Stimulated activated CD4-positive, alpha-beta T cell treated with anti-CD3 and anti-CD28 coated beads, Interleukin-4, amount 100 ng/mL, for 48 hours (primary cell): ENCODE results near the gene NSD2.
A peak's percentile ranks its signal among the peaks of the same experiment; 100 is the strongest.
"Not testable (repeated sequence)": the region's sequence is repeated elsewhere in the genome, so short reads cannot be mapped to it uniquely, and the experiment has no call there.

ENCODE experiments used
- DNase-seq, 2 donors: peaks; one replicate each; pipeline ENCODE4 v3.0.0-alpha.2; 2020; ENCODE audit warnings: low read depth in 2 of 2

Gene NSD2

DNA sequence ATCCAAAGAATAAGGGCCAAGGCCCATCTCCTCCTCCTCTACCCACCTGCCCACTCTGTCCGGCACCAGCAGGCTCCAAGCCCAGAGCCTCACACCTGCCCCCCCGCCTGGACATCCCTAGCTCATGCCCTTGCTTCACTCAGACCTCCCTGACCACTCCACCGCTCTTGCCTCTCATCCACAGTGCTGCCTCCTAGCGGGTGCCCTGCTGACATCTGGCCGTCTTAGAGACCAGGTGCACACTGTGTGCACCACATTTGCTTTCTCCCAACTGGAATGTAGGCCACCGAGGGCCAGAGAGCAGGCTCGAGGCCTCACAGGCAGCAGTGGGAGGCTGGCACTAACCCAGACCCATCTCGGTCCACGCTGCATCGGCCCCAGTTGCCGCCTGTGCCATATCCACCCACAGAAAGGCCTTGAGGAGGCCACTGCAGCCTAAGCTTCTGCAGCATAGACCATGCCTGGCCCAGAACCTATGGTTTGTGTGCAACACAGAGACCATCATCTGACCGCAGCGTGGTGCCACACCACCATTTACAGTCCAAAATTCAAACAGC lies 28.8 kb upstream of the NSD2 start:
- no peak for DNase-seq

DNA sequence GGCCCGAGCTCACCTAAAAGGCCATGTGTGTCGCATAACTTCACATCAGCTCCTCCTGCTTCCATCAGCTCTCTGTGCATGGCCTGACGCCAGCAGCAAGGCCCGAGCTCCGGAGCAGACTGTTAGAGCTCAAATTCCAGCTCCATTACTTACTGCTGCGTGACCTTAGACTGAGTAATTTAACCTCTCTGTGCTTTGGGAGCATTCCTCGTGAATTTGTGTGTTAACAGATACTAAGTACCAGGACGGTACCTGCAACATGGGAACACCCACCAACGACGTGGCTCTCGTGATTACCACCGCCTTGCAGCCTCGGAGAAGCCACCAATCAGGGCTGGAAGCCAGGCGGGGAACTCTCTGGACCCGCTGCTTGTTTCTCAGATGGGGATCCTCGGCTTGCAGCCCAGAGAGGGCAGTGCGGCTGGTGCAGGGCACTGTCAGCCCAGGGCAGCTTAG lies 28.2 kb upstream of the NSD2 start:
- DNase-seq, result no peak

DNA sequence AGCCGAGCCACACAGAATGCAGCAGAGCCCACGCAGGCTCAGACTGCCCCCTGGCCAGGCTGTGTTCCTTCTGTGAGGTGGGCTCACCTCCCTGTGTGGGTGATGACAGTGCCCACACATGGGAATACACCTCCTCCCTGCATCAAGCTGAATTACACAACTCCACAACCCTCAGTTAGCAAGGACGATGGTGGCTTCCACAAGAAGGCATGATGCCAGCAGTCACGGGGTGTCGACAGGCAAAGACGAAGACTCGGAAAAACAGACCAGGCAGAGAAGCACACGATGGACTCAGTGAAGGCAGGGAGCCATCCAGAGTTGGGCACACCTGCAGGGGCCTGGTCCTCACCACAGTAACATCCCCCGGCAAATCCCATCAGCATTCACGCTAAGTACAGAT lies 27.3 kb upstream of the NSD2 start:
- no peak for DNase-seq

- DNase-seq, result not testable (repeated sequence)
These were observed 26.6 kb upstream of the NSD2 start for GRCh38 chr4:1844618-1845017.

DNA sequence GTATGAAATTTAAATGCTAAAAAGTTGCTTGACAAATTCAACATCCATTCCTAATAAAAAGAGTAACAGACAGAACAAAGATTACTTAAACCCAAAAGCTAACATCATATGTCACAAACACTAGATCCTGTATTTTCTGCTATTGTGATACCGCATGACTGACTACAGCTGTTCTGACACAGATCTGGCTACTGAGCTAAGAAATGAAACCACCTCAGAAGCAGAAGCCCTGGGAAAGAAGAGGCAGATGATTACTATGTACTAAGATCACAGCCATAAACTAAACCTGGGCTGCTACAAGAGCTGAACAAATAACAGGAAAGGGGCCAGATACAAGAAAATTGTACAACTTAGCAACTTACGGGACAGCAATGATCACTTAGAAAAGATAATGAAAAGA lies 24.6 kb upstream of the NSD2 start:
- no peak for DNase-seq

GRCh38 chr4:1850276-1850675 lies 20.9 kb upstream of the NSD2 start:
- DNase-seq, result no peak

GRCh38 chr4:1851160-1851559 lies 20.0 kb upstream of the NSD2 start:
- DNase-seq, result no peak

DNA sequence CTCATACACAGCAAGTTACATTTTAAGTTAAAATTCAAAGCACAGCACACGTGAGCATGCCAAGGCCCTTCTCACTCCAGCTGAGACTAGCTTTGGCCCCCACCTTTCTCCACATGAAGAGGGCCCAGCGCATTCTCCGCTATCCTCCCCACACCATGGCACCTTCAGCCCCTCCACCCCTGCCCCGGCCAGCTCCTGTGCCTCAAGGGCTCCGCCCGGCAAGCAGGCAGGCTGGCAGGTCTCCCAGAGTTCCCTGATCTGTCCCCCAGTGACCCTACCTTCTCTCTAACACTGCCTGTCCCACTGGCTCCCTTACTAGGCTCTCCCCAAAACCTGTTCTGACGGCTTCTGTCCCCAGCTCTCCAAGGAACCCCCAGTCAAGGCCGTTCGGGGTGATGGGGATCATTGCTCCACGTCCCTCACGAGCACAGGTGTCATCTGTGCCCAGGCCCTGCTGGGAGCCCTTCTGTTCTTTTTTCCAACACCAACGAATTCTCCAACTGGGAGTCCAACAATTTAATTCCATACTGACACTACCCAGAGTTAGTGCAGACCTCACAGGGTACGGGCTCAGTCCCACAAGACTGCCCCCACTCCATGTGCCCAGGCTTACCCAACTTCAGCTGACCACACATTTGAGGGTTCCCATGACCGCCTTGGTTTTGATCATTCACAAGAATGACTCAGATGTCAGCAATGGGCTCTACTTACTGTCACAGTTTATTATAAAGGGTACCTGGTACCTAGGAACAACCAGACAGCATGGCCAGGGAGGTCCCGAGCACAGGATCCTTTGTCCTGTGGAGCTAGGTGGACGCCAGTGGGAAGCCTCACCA lies 19.4 kb upstream of the NSD2 start:
- no peak for DNase-seq

- no peak for DNase-seq
These were observed 18.1 kb upstream of the NSD2 start for GRCh38 chr4:1852904-1853623.

DNA sequence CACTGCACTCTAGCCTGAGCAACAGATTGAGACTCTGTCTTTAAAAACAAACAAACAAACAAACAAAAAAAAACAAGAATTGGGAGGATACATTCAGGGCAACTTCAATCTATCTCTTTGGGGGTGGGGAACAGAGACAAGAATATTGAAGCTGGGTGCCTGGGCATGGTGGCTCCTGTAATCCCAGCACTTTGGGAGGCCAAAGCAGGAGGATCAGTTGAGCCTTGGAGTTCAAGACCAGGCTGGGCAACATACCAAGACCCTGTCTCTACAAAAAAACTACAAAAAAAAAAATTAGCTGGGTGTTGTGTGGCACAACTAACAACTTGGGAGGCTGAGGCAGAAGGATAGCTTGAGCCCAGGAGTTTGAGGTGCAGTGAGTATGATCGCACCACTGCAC lies 16.4 kb upstream of the NSD2 start:
- DNase-seq, result no peak

GRCh38 chr4:1855333-1856070 lies 15.7 kb upstream of the NSD2 start:
- DNase-seq, result no peak

- peak; percentile 89 to 91 for DNase-seq
These were observed 14.9 kb upstream of the NSD2 start, which contains the start of gene LETM1 for GRCh38 chr4:1856071-1856942. LETM1 (minus strand) TSS chr4:1856156; CDS start chr4:1855950, 206 bp downstream.

- DNase-seq, result no peak
These were observed 14.1 kb upstream of the NSD2 start for GRCh38 chr4:1856943-1857699.

GRCh38 chr4:1857931-1858330 lies 13.3 kb upstream of the NSD2 start:
- no peak for DNase-seq

GRCh38 chr4:1859389-1859753 lies 11.8 kb upstream of the NSD2 start:
- DNase-seq, result no peak

DNA sequence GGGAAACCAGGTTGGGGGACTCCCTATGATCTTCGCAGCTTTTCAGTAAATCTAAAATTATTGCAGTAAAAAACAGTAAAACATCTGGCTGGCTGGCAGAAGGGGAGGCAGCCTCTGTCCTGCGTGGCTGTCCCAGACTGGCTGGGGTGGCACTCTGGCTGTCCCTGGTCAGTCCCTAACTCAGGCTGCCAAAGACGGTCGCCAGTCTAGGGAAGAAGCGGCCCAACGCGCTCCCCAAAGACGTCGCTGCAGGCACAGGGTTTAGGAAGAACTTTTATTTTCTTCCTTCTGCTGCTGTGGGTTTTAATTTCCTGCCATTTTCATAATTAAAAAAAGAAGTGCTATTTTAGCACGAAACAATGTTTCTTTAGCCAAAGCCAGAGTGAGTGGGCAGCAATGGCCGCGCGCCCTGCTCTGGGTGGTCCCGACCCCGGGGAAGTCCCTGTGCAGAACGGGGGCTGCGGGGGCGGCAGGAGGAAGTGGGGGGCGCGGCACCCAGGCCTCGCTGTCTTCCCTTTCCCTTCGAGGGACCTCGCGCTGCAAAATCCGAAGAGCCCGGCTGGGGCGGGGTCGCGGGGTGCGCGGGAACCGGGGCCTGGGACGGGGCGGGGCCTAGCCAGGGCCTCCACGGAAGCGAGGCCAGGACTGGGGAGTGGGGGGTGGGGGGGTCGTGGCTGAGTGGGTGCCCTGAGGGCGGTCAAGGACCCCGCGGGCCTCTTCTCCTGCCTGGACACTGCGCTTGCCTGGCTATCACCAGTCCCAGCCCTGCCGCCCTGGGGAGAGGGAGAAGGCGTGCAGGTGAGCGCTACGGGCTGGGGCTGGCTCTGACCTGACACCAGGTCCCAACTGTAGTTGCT lies 8.9 kb upstream of the NSD2 start:
- DNase-seq, result peak in 1 of 2 donors; percentile 25

DNA sequence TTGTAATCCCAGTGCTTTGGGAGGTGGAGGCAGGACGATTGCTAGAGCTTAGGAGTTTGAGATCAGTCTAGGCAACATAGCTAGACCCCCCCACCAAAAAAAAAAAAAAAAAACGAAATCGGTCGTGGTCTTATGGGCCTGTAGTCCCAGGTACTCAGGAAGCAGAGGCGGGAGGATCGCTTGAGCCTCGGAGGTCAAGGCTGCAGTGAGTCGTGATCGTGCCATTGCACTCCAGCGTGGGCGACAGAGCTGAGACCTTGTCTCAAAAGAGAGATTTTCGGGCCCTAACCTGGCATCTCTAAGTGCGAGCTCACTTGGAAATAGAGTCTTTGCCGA lies 8.3 kb upstream of the NSD2 start:
- no peak for DNase-seq

DNA sequence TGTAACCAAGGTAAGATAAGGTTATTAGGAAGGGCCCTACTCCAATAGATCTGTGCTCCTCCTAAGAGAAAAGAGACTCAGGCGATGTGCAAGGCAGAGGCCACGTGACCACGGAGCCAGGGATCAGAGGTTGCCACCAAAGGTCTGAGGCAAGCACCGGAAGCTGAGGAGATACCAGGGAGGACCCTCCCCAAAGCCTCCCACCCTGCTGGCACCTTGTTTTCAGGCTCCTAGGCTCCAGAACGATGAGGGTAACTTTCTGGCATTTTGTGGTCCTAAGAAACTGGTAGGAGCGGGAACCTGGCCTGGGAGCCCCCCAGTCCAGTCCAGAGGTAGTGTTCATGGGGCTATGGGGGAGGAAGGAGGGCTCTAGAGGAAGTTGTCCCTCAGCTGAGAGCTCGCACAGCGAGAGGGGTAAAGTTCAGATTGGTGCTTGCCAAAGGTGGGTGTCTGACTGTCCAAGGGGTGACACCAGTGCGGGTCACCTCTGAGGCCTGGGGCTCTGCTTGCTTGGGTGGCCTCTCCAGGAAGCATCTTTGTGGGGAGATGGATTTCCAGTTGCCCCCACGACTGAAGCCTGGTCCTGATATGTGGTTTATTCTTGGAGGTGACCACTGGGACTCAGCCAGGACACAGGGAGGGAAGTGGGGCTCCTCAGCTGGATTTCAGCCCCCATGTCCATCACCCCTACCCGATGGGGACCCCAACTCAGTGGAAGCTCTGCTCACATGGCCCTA lies 7.7 kb upstream of the NSD2 start:
- no peak for DNase-seq
